HCT116 (cell line): ENCODE data around the gene COL9A3.

ENCODE experiments used
- EZH2 ChIP-seq: fragments of 200-600 bp; sonication (generic); IDR thresholded peaks from 2 replicates; pipeline ENCODE4 v1.6.1; 2017; ENCODE audit warnings: antibody characterized with exemption, mixed run types
- JUND ChIP-seq: IDR thresholded peaks from 2 replicates; pipeline ENCODE4 v1.6.1; 2012
- POLR2A ChIP-seq: IDR thresholded peaks from 2 replicates; pipeline ENCODE4 v1.7.0; 2011; ENCODE audit warnings: borderline replicate concordance; ENCODE audit not compliant: insufficient read depth, insufficient read length; ENCODE audit errors: extremely low read depth
- RAD21 ChIP-seq: IDR thresholded peaks from 2 replicates; pipeline ENCODE4 v1.6.1; 2012; ENCODE audit warnings: low read depth, mild to moderate bottlenecking
- TCF7L2 ChIP-seq: IDR thresholded peaks from 2 replicates; pipeline ENCODE4 v1.7.0; 2011; ENCODE audit warnings: borderline replicate concordance, inconsistent platforms; ENCODE audit not compliant: insufficient read depth, insufficient read length; ENCODE audit errors: extremely low read depth
- YY1 ChIP-seq: IDR thresholded peaks from 2 replicates; pipeline ENCODE4 v1.6.1; 2011; ENCODE audit warnings: low read length, low read depth, moderate library complexity, mild to moderate bottlenecking; ENCODE audit not compliant: insufficient replicate concordance; ENCODE audit errors: extremely low read depth
- ZFX ChIP-seq: fragments of 450-650 bp; IDR thresholded peaks from 2 replicates; pipeline ENCODE4 v1.6.1; 2017
- ZNF274 ChIP-seq: fragments of 200-500 bp; sonication (Bioruptor generic); IDR thresholded peaks from 2 replicates; pipeline ENCODE4 v1.6.1; 2014; ENCODE audit warnings: mild to moderate bottlenecking, low read depth, low read length, inconsistent platforms
- TF ChIP-seq, protein P1 (sequence below): IDR thresholded peaks from 2 replicates; pipeline ENCODE4 v1.6.1; 2012
- TF ChIP-seq, protein P2 (sequence below), 3 experiments: fragments of 200-600 bp in 1 of 3; sonication (generic) in 1 of 3; IDR thresholded peaks in 2 of 3; conservative IDR thresholded peaks in 1 of 3; 2 replicates each; pipeline ENCODE4 v1.5.1; 2012 to 2017; ENCODE audit warnings: low read depth in 2 of 3, low read length in 2 of 3, antibody characterized with exemption in 1 of 3, borderline replicate concordance in 1 of 3, control low read depth in 1 of 3, mild to moderate bottlenecking in 1 of 3, mixed read lengths in 1 of 3, mixed run types in 1 of 3, moderate library complexity in 1 of 3; ENCODE audit not compliant: insufficient read depth in 1 of 3
- TF ChIP-seq, protein P3 (sequence below): IDR thresholded peaks from 2 replicates; pipeline ENCODE4 v1.6.1; 2012; ENCODE audit warnings: low read depth
- TF ChIP-seq, protein P4 (sequence below): IDR thresholded peaks from 2 replicates; pipeline ENCODE4 v1.6.1; 2012

DNA sequence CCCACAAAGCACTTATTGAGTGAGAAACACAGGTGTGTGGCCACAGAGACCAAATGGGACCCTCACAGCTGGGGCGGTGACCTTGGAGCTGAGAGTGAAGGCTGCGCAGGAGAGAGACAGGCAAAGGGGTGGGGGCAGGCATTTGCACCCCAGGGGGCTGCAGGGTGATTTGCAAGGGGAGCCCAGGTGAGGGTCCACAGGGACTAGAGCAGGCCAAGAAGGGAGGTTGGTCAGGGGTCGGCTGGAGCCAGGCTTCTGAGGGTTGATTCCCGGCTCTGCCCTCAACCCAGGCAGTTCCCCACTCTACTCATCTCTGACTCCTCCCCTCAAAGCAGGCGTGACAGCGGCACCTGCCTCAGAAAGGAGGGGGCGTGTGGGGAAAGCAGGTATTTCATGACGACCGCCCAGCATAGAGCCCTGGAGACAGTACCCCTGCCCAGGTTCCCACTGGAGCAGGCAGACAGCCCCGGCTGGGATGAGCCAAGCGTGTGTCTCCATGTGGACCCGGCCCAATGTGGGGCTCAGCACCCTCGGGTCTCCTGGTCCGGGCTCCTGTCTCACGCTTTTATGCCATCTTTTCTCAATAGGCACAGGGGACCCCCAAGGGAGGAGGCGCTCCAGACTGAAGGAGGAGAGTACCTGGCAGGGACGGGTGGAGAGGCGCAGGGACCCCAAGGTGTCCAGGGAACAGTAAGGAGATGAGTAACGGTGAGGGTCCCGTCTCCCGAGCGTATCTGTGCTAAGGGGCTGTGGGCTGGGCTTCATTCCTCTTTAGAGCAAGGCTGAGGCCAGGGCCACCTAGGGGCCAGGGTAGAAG lies 23.7 kb upstream of the COL9A3 start:
- TF ChIP-seq, protein P1, sequence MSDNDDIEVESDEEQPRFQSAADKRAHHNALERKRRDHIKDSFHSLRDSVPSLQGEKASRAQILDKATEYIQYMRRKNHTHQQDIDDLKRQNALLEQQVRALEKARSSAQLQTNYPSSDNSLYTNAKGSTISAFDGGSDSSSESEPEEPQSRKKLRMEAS = no peak
- no peak for TF ChIP-seq POLR2A
- TF ChIP-seq, protein P2, sequence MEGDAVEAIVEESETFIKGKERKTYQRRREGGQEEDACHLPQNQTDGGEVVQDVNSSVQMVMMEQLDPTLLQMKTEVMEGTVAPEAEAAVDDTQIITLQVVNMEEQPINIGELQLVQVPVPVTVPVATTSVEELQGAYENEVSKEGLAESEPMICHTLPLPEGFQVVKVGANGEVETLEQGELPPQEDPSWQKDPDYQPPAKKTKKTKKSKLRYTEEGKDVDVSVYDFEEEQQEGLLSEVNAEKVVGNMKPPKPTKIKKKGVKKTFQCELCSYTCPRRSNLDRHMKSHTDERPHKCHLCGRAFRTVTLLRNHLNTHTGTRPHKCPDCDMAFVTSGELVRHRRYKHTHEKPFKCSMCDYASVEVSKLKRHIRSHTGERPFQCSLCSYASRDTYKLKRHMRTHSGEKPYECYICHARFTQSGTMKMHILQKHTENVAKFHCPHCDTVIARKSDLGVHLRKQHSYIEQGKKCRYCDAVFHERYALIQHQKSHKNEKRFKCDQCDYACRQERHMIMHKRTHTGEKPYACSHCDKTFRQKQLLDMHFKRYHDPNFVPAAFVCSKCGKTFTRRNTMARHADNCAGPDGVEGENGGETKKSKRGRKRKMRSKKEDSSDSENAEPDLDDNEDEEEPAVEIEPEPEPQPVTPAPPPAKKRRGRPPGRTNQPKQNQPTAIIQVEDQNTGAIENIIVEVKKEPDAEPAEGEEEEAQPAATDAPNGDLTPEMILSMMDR (IDR thresholded peaks at IDR 0.05 in 2 of 3, conservative IDR thresholded peaks at IDR 0.05 in 1 of 3; ENCODE audit: borderline replicate concordance in 1 of 3, insufficient read depth in 1 of 3, low read depth in 2 of 3, low read length in 2 of 3) = no peak
- no peak for TF ChIP-seq RAD21
- no peak for TF ChIP-seq EZH2
- TF ChIP-seq TCF7L2 = no peak
- TF ChIP-seq, protein P3, sequence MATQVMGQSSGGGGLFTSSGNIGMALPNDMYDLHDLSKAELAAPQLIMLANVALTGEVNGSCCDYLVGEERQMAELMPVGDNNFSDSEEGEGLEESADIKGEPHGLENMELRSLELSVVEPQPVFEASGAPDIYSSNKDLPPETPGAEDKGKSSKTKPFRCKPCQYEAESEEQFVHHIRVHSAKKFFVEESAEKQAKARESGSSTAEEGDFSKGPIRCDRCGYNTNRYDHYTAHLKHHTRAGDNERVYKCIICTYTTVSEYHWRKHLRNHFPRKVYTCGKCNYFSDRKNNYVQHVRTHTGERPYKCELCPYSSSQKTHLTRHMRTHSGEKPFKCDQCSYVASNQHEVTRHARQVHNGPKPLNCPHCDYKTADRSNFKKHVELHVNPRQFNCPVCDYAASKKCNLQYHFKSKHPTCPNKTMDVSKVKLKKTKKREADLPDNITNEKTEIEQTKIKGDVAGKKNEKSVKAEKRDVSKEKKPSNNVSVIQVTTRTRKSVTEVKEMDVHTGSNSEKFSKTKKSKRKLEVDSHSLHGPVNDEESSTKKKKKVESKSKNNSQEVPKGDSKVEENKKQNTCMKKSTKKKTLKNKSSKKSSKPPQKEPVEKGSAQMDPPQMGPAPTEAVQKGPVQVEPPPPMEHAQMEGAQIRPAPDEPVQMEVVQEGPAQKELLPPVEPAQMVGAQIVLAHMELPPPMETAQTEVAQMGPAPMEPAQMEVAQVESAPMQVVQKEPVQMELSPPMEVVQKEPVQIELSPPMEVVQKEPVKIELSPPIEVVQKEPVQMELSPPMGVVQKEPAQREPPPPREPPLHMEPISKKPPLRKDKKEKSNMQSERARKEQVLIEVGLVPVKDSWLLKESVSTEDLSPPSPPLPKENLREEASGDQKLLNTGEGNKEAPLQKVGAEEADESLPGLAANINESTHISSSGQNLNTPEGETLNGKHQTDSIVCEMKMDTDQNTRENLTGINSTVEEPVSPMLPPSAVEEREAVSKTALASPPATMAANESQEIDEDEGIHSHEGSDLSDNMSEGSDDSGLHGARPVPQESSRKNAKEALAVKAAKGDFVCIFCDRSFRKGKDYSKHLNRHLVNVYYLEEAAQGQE = no peak
- no peak for TF ChIP-seq ZFX
- TF ChIP-seq, protein P4, sequence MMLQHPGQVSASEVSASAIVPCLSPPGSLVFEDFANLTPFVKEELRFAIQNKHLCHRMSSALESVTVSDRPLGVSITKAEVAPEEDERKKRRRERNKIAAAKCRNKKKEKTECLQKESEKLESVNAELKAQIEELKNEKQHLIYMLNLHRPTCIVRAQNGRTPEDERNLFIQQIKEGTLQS = no peak
- no peak for TF ChIP-seq JUND
- TF ChIP-seq ZNF274 = no peak
- no peak for TF ChIP-seq YY1
